GM20431 (cell line): ENCODE measurements around the gene GON7.

Source experiments
- in situ Hi-C: fragments of 300-500 bp; cut with MseI, MboI; formaldehyde crosslinking; loops from one replicate; pipeline ENCODE4 v1.15.0; 2020; ENCODE audit warnings: low sequenced_read_pairs; ENCODE audit not compliant: unreplicated experiment

GON7 gene

GRCh38 chr14:93206793-93207467, at the start of gene GON7, which contains the start of gene UBR7:
Gene GON7 (minus strand): TSS chr14:93207065. CDS start chr14:93207037, 28 bp downstream.
Gene UBR7 (plus strand): TSS chr14:93207256. CDS start chr14:93207292, 36 bp downstream.
- in situ Hi-C loops, result no loop called here

- in situ Hi-C loops, result loop anchor here (25.0 kb wide), 1 partner anchor 363 kb away; no protein-coding TSS in a partner anchor
Observed at GRCh38 chr14:93249128-93249831, 42.4 kb upstream of the GON7 start.

GRCh38 chr14:93246534-93246933, 39.7 kb upstream of the GON7 start:
- in situ Hi-C loops, result loop anchor here (25.0 kb wide), 1 partner anchor 366 kb away; no protein-coding TSS in a partner anchor

GRCh38 chr14:93245764-93246420, 39.0 kb upstream of the GON7 start:
- in situ Hi-C loops, result loop anchor here (25.0 kb wide), 1 partner anchor 366 kb away; no protein-coding TSS in a partner anchor

GRCh38 chr14:93240678-93241000, 33.8 kb upstream of the GON7 start:
- in situ Hi-C loops, result loop anchor here (25.0 kb wide), 1 partner anchor 372 kb away; no protein-coding TSS in a partner anchor

- in situ Hi-C loops, result loop anchor here (10.0 to 25.0 kb wide), 2 partner anchors 295 to 372 kb away; no protein-coding TSS in a partner anchor
Observed at GRCh38 chr14:93239869-93240677, 33.2 kb upstream of the GON7 start.

GRCh38 chr14:93234798-93235197, 27.9 kb upstream of the GON7 start:
- in situ Hi-C loops, result loop anchor here (10.0 to 25.0 kb wide), 2 partner anchors 300 to 378 kb away; no protein-coding TSS in a partner anchor

GRCh38 chr14:93233078-93233477, 26.2 kb upstream of the GON7 start:
- in situ Hi-C loops, result loop anchor here (10.0 to 25.0 kb wide), 2 partner anchors 302 to 379 kb away; no protein-coding TSS in a partner anchor

- in situ Hi-C loops, result loop anchor here (10.0 to 25.0 kb wide), 2 partner anchors 303 to 380 kb away; no protein-coding TSS in a partner anchor
Observed at GRCh38 chr14:93232159-93232558, 25.3 kb upstream of the GON7 start.

- in situ Hi-C loops, result loop anchor here (10.0 to 25.0 kb wide), 2 partner anchors 303 to 381 kb away; no protein-coding TSS in a partner anchor
Observed at GRCh38 chr14:93231129-93231979, 24.5 kb upstream of the GON7 start.

- in situ Hi-C loops, result loop anchor here (10.0 to 25.0 kb wide), 2 partner anchors 304 to 382 kb away; no protein-coding TSS in a partner anchor
Observed at GRCh38 chr14:93230539-93230938, 23.7 kb upstream of the GON7 start.

GRCh38 chr14:93228550-93228949, 21.7 kb upstream of the GON7 start:
- in situ Hi-C loops, result loop anchor here (25.0 kb wide), 1 partner anchor 384 kb away; no protein-coding TSS in a partner anchor

GRCh38 chr14:93223565-93223964, 16.7 kb upstream of the GON7 start:
- in situ Hi-C loops, result no loop called here

GRCh38 chr14:93220509-93220908, 13.6 kb upstream of the GON7 start:
- in situ Hi-C loops, result no loop called here

- in situ Hi-C loops, result no loop called here
Observed at GRCh38 chr14:93219103-93219726, 12.3 kb upstream of the GON7 start.

- in situ Hi-C loops, result no loop called here
Observed at GRCh38 chr14:93214598-93214997, 7.7 kb upstream of the GON7 start.

GRCh38 chr14:93212432-93212831, 5.6 kb upstream of the GON7 start:
- in situ Hi-C loops, result no loop called here
